Thyroid gland (tissue), 4 donors: ENCODE data around the gene SRRM2. TPM values are rescaled to one million over a fixed set of nuclear protein-coding genes. Genes with fewer than 3 reads are reported as not detected.

ENCODE experiments used
- DNase-seq, 2 donors: peaks; one replicate each; pipeline ENCODE4 v3.0.0-alpha.2; 2019
- H3K27ac ChIP-seq, 3 donors: fragments of 200-600 bp; sonication (generic); 1 replicate in 2 of 3; 2 replicates in 1 of 3; pipeline ENCODE4 v1.5.1; 2016 to 2019; ENCODE audit warnings: mild to moderate bottlenecking in 1 of 3, moderate library complexity in 1 of 3
- H3K27me3 ChIP-seq: fragments of 200-600 bp; sonication (generic); one replicate; pipeline ENCODE4 v1.5.1; 2019
- H3K36me3 ChIP-seq, 2 donors: fragments of 200-600 bp; sonication (generic); one replicate each; pipeline ENCODE4 v1.5.1; 2016 to 2019
- H3K4me1 ChIP-seq, 2 donors: fragments of 200-600 bp; sonication (generic); one replicate each; pipeline ENCODE4 v1.5.1; 2017 to 2019
- H3K4me3 ChIP-seq, 3 donors: fragments of 200-600 bp; sonication (generic); replicated peaks in 1 of 3; 1 replicate in 2 of 3; 2 replicates in 1 of 3; pipeline ENCODE4 v1.5.1; 2016; ENCODE audit warnings: mild to moderate bottlenecking in 1 of 3
- H3K9me3 ChIP-seq: fragments of 200-600 bp; sonication (generic); one replicate; pipeline ENCODE4 v1.5.1; 2017
- CTCF ChIP-seq, 6 experiments: fragments of 200-600 bp in 3 of 6; fragments of 450-650 bp in 3 of 6; sonication (generic) in 3 of 6; IDR thresholded peaks; one replicate each; pipeline ENCODE4 v1.5.1; 2016 to 2019; ENCODE audit warnings: antibody characterized with exemption in 6 of 6, mild to moderate bottlenecking in 2 of 6, inconsistent platforms in 1 of 6, moderate library complexity in 1 of 6
- POLR2A ChIP-seq, 2 donors: fragments of 450-650 bp; IDR thresholded peaks; one replicate each; pipeline ENCODE4 v1.6.1; 2017; ENCODE audit warnings: antibody characterized with exemption in 2 of 2, mild to moderate bottlenecking in 2 of 2, moderate library complexity in 1 of 2
- WGBS, 2 donors: methylation state at CpG; one replicate each; pipeline ENCODE4 v1.1.5; 2017; 5-methylcytosine and 5-hydroxymethylcytosine counted together
- intact Hi-C: fragments of 100-400 bp; cut with DNase I; formaldehyde crosslinking; loops from one replicate; pipeline ENCODE4 v1.15.1; 2023
- total RNA-seq, 4 donors: library from RNA; depleted of rRNA; stranded (reverse); fragments of >200 nt; gene quantifications; one replicate each; pipeline ENCODE4 v1.2.3, GENCODE V29; 2016

The SRRM2 gene
- total RNA-seq, 4 donors from 2014 or later, result 262 to 378 (median 312) TPM

- Histone ChIP-seq H3K36me3 (peaks cover 41 to 44% of the 10 kb centered on the region in 2 donors), H3K27me3 (no peaks in the 10 kb centered on the region), H3K27ac (no peak overlapping the region), H3K9me3 (no peaks in the 10 kb centered on the region), H3K4me1 (peaks cover 31 to 36% of the 10 kb centered on the region in 2 donors), H3K4me3 (no peak overlapping the region)
- intact Hi-C loops, result no loop called here
- DNase-seq, result no peak
- WGBS, 2 donors, result 89 to 93% methylated on average over 30 of the region's 30 CpGs
- TF ChIP-seq CTCF (IDR thresholded peaks at IDR 0.05) (no peak), POLR2A (IDR thresholded peaks at IDR 0.05) (no peak)
Observed at GRCh38 chr16:2756288-2757015, 4.0 kb downstream of the SRRM2 start.

GRCh38 chr16:2757344-2757743 is 4.9 kb downstream of the SRRM2 start:
- intact Hi-C loops, result no loop called here
- Histone ChIP-seq H3K36me3 (peaks cover 50 to 53% of the 10 kb centered on the region in 2 donors), H3K9me3 (no peaks in the 10 kb centered on the region), H3K4me1 (peaks cover 25 to 30% of the 10 kb centered on the region in 2 donors), H3K4me3 (no peak overlapping the region), H3K27ac (no peak overlapping the region), H3K27me3 (no peaks in the 10 kb centered on the region)
- TF ChIP-seq CTCF (IDR thresholded peaks at IDR 0.05), result no peak
- no peak for TF ChIP-seq POLR2A (IDR thresholded peaks at IDR 0.05)
- 83 to 87% methylated on average over 11 of the region's 11 CpGs for WGBS, 2 donors
- DNase-seq, result no peak

GRCh38 chr16:2761472-2761871 is 9.0 kb downstream of the SRRM2 start:
- WGBS, 2 donors, result 98 to 99% methylated on average over 10 of the region's 10 CpGs
- H3K4me3 ChIP-seq, result no peak overlapping the region
- no peaks in the 10 kb centered on the region for H3K9me3 ChIP-seq
- H3K36me3 ChIP-seq, result peaks cover 92 to 94% of the 10 kb centered on the region in 2 donors
- DNase-seq, result no peak
- H3K27me3 ChIP-seq, result no peaks in the 10 kb centered on the region
- no peak overlapping the region for H3K27ac ChIP-seq
- intact Hi-C loops, result no loop called here
- H3K4me1 ChIP-seq, result peaks cover under 1 to 1% of the 10 kb centered on the region in 2 donors
- TF ChIP-seq POLR2A (IDR thresholded peaks at IDR 0.05) (no peak), CTCF (IDR thresholded peaks at IDR 0.05) (no peak)

GRCh38 chr16:2761886-2762583 is 9.6 kb downstream of the SRRM2 start:
- no peak for DNase-seq
- Histone ChIP-seq H3K4me3 (no peak overlapping the region), H3K36me3 (peaks cover 97 to 99% of the 10 kb centered on the region in 2 donors), H3K27me3 (no peaks in the 10 kb centered on the region), H3K4me1 (no peaks in the 10 kb centered on the region), H3K9me3 (no peaks in the 10 kb centered on the region), H3K27ac (no peak overlapping the region)
- no peak for TF ChIP-seq CTCF (IDR thresholded peaks at IDR 0.05)
- TF ChIP-seq POLR2A (IDR thresholded peaks at IDR 0.05), result no peak
- intact Hi-C loops, result no loop called here
- 98 to 99% methylated on average over 35 to 42 of the region's 42 CpGs for WGBS, 2 donors

- DNase-seq, result no peak
- H3K27me3 ChIP-seq, result no peaks in the 10 kb centered on the region
- TF ChIP-seq CTCF (IDR thresholded peaks at IDR 0.05), result no peak
- no peak for TF ChIP-seq POLR2A (IDR thresholded peaks at IDR 0.05)
- no peak overlapping the region for H3K4me3 ChIP-seq
- peaks cover 99 to 100% of the 10 kb centered on the region in 2 donors for H3K36me3 ChIP-seq
- 97 to 99% methylated on average over 13 of the region's 13 CpGs for WGBS, 2 donors
- intact Hi-C loops, result no loop called here
- H3K27ac ChIP-seq, result no peak overlapping the region
- H3K4me1 ChIP-seq, result no peaks in the 10 kb centered on the region
- no peaks in the 10 kb centered on the region for H3K9me3 ChIP-seq
Observed at GRCh38 chr16:2762711-2763110, 10.3 kb downstream of the SRRM2 start.
